Vagina (tissue), 2 donors: ENCODE results near the gene GP1BA.

Experiments used
- CTCF ChIP-seq, 3 experiments: fragments of 450-650 bp in 2 of 3; fragments of 200-600 bp in 1 of 3; sonication (generic) in 1 of 3; IDR thresholded peaks; one replicate each; pipeline ENCODE4 v1.5.1; 2017 to 2019; ENCODE audit warnings: antibody characterized with exemption in 3 of 3, mild to moderate bottlenecking in 2 of 3, moderate library complexity in 2 of 3
- POLR2A ChIP-seq, 2 donors: fragments of 450-650 bp; IDR thresholded peaks; one replicate each; pipeline ENCODE4 v1.6.1; 2017; ENCODE audit warnings: antibody characterized with exemption in 2 of 2, mild to moderate bottlenecking in 2 of 2, moderate library complexity in 2 of 2
- POLR2AphosphoS5 ChIP-seq, 2 donors: sonication (generic); formaldehyde crosslinking; IDR thresholded peaks; one replicate each; pipeline ENCODE4 v1.9.0; 2017; ENCODE audit warnings: antibody characterized with exemption in 2 of 2, mild to moderate bottlenecking in 2 of 2, low read depth in 1 of 2; ENCODE audit not compliant: insufficient read depth in 1 of 2

GRCh38 chr17:4901108-4901647, 30.9 kb upstream of the GP1BA start:
- TF ChIP-seq CTCF (IDR thresholded peaks at IDR 0.05), result no peak
- no peak for TF ChIP-seq POLR2AphosphoS5 (IDR thresholded peaks at IDR 0.05; ENCODE audit: insufficient read depth in 1 of 2, low read depth in 1 of 2)
- no peak for TF ChIP-seq POLR2A (IDR thresholded peaks at IDR 0.05)
